ENCODE results near the gene WBP2. TPM values are rescaled to one million over a fixed set of nuclear protein-coding genes. Genes with fewer than 3 reads are reported as not detected.

Gene WBP2
- total and polyA plus RNA-seq, 2 of the 8 experiments (the other 6 are each of a cell fraction or from before 2014, with no cell fraction given), result 48.2 to 71.2 TPM

- Histone ChIP-seq H3K4me1 (replicated peaks in 1 of 4; ENCODE audit: control insufficient read depth in 3 of 4, insufficient read depth in 4 of 4, low read length in 3 of 4) (no peaks in the 10 kb centered on the region), H3K27me3 (replicated peaks in 1 of 4; ENCODE audit: control insufficient read depth in 3 of 4, extremely low read depth in 1 of 4, insufficient read depth in 3 of 4, low read length in 3 of 4) (no peaks in the 10 kb centered on the region), H2AK5ac (ENCODE audit: low read depth, low read length) (no peak overlapping the region), H2BK5ac (ENCODE audit: low read depth, low read length) (no peak overlapping the region), H3K4me2 (ENCODE audit: insufficient read depth in 1 of 2, low read depth in 2 of 2, low read length in 2 of 2) (no peak overlapping the region), H3K18ac (ENCODE audit: extremely low read depth, low read length) (no peak overlapping the region), H3K4ac (replicated peaks; ENCODE audit: insufficient read length, low read depth, low read length) (no peak overlapping the region), H3K23me2 (ENCODE audit: low read depth, low read length) (no peaks in the 10 kb centered on the region), H3K79me1 (ENCODE audit: low read depth, low read length) (peaks cover 2% of the 10 kb centered on the region; the same call in 1 of the 2 replicates), H2AFZ (ENCODE audit: low read length) (no peak overlapping the region), H3K23ac (ENCODE audit: insufficient read length) (no peak overlapping the region), H2BK12ac (ENCODE audit: low read depth, low read length) (no peak overlapping the region), H3K36me3 (ENCODE audit: control insufficient read depth in 2 of 4, insufficient read depth in 4 of 4, low read length in 3 of 4) (peaks cover 4 to 19% (median 15%) of the 10 kb centered on the region in 4 experiments; a peak in 6 of 8 replicates), H4K5ac (ENCODE audit: insufficient read length, low read depth, low read length) (no peak overlapping the region), H3K27ac (ENCODE audit: low read depth, low read length) (no peak overlapping the region), H3K79me2 (ENCODE audit: control insufficient read depth in 1 of 2, insufficient read depth in 2 of 2, low read length in 2 of 2) (peaks cover 0 to 8% of the 10 kb centered on the region in 2 experiments; a peak in 2 of 4 replicates), H3K9me3 (ENCODE audit: insufficient read depth in 2 of 2, low read depth in 1 of 2, low read length in 1 of 2) (no peaks in the 10 kb centered on the region), H2BK20ac (ENCODE audit: low read length) (no peak overlapping the region), H4K20me1 (replicated peaks in 1 of 2; ENCODE audit: control insufficient read depth in 1 of 2, insufficient read depth in 2 of 2, low read length in 2 of 2) (peaks cover 0 to 8% of the 10 kb centered on the region in 2 experiments), H2BK15ac (ENCODE audit: low read length) (no peak overlapping the region), H2BK120ac (replicated peaks; ENCODE audit: low read depth, low read length) (no peak overlapping the region), H3K4me3 (ENCODE audit: extremely low read depth in 1 of 4, insufficient read depth in 2 of 4, low read depth in 3 of 4, low read length in 4 of 4) (no peak overlapping the region), H3K9ac (replicated peaks in 1 of 4; ENCODE audit: extremely low read depth in 1 of 4, low read depth in 3 of 4, low read length in 3 of 4) (no peak overlapping the region), H3K14ac (ENCODE audit: insufficient read length) (no peak overlapping the region), H4K91ac (replicated peaks; ENCODE audit: insufficient read length, low read length) (no peak overlapping the region), H3K56ac (replicated peaks; ENCODE audit: insufficient read length, low read depth, low read length) (no peak overlapping the region), H4K8ac (ENCODE audit: extremely low read depth, insufficient read depth, low read length) (no peak overlapping the region; the same call in 1 of the 2 replicates)
- CTCF ChIA-PET (ENCODE audit: partially characterized antibody), result interaction anchor here (0.6 to 4.2 kb wide), 13 partner anchors 9 to 742 kb away, joined by 3 to 31 read pairs (median 4); no protein-coding TSS in a partner anchor
- no peak for DNase-seq (ENCODE audit: low read depth in 1 of 2, low spot score in 2 of 2)
- POLR2A ChIA-PET (ENCODE audit: partially characterized antibody), result interaction anchor here (1.2 to 2.8 kb wide), 6 partner anchors 10 to 36 kb away, joined by 3 to 17 read pairs (median 4); partner anchors contain the start of genes UNC13D and UNK
- no peak for FAIRE-seq
- 84% methylated on average over 3 of the region's 3 CpGs; no CpG with 5 or more reads in 1 of the 2 experiments for WGBS, 2 experiments (ENCODE audit: extremely low coverage in 1 of 2, insufficient coverage in 1 of 2, insufficient read length in 1 of 2, insufficient replicate concordance in 2 of 2, low coverage in 1 of 2, low lambda C conversion rate in 2 of 2, missing lambda C conversion rate in 1 of 2)
- TF ChIP-seq CBX5 (IDR thresholded peaks at IDR 0.05; ENCODE audit: low read depth, low read length), result no peak
- TF ChIP-seq SRF (IDR thresholded peaks at IDR 0.05; ENCODE audit: low read depth, low read length), result no peak
- no peak for TF ChIP-seq SIN3A (conservative IDR thresholded peaks at IDR 0.05 in 1 of 2, IDR thresholded peaks at IDR 0.05 in 1 of 2; ENCODE audit: low read depth in 1 of 2, low read length in 2 of 2)
Measured at GRCh38 chr17:75807861-75808260, 47.3 kb downstream of the WBP2 start.
